Keratinocyte (primary cell): ENCODE measurements around the gene BDP1.
A peak's percentile ranks its signal among the peaks of the same experiment; 100 is the strongest.
"Not testable (repeated sequence)": the region's sequence is repeated elsewhere in the genome, so short reads cannot be mapped to it uniquely, and the experiment has no call there.

Source experiments
- CTCF ChIP-seq, 3 experiments: IDR thresholded peaks in 1 of 3; conservative IDR thresholded peaks in 1 of 3; optimal IDR thresholded peaks in 1 of 3; 2 replicates in 2 of 3; 3 replicates in 1 of 3; pipeline versions ENCODE3 to v1.5.1; 2011; ENCODE audit warnings: low read length in 3 of 3, mild to moderate bottlenecking in 3 of 3, moderate library complexity in 2 of 3, control low read depth in 1 of 3, inconsistent platforms in 1 of 3; ENCODE audit not compliant: insufficient read depth in 2 of 3; ENCODE audit errors: extremely low read depth in 1 of 3
- EZH2 ChIP-seq: IDR thresholded peaks from one replicate; pipeline ENCODE4 v1.6.1; 2012; ENCODE audit warnings: inconsistent platforms, mild to moderate bottlenecking, low read length, moderate library complexity

- TF ChIP-seq CTCF (optimal IDR thresholded peaks at IDR 0.05 in 1 of 3, IDR thresholded peaks at IDR 0.05 in 1 of 3, conservative IDR thresholded peaks at IDR 0.05 in 1 of 3; ENCODE audit: extremely low read depth in 1 of 3, insufficient read depth in 2 of 3, low read length in 3 of 3): not testable (repeated sequence)
- peak; percentile 59 for TF ChIP-seq EZH2
Measured at GRCh38 chr5:71445523-71446152, 9.8 kb upstream of the BDP1 start.
